Measurements from ENCODE around the gene ITLN2.
"Not testable (repeated sequence)": the region's sequence is repeated elsewhere in the genome, so short reads cannot be mapped to it uniquely, and the experiment has no call there.

The ITLN2 gene

DNA sequence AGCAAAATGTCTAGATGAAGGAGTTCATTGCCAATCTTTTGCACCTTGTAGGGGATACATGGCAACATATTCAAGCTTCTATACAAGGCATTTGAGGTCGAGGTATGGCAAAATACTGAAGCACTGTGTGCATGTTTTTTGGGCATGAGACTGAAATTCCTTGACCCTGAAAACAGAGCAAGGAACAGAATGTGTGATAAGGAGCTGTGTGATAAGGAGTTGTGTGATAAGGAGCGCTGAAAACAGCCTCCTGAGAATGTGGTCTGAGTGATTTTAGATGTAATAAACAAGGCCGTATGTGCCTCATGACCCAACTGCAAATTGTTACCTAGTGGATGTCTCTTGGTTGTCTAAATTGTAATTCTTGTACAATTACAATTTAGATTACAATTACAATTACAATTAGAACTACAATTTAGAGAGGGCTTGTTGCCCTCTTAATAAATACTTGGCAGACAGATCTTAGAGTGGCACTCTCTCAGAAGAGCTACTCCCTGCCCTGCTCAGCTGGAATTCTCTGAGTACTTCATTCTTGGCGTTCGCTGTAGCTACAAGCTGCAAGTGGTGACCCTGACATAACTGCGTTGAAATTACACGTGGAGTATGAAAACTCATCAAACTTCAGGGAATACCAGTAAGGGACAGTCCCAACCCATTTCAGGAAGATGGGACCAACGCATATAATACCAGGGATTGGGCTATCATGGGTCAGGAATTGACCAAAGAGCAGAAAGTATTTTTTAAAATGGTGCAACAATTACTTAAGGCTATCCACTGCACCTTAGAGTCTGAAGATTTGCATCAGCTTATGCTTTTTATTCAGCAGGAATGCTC, 49.6 kb downstream of the ITLN2 start:
- no peak for DNase-seq

DNA sequence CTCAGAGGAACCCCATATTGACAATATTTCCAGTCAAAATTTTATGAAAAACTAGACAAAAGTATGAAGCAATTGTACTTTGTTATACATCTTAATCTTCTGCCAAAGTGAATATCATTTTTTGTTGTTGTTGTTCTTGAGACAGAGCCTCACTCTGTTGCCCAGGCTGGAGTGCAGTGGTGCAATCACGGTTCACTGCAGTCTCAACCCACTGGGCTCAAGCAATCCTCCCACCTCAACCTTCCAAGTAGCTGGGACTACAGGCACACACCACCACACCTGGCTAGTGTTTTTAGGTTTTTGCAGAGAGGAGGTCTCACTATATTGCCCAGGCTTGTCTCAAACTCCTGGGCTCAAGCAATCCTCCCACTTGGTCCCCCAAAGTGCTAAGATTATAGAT, 52.4 kb downstream of the ITLN2 start:
- DNase-seq, result not testable (repeated sequence)

DNA sequence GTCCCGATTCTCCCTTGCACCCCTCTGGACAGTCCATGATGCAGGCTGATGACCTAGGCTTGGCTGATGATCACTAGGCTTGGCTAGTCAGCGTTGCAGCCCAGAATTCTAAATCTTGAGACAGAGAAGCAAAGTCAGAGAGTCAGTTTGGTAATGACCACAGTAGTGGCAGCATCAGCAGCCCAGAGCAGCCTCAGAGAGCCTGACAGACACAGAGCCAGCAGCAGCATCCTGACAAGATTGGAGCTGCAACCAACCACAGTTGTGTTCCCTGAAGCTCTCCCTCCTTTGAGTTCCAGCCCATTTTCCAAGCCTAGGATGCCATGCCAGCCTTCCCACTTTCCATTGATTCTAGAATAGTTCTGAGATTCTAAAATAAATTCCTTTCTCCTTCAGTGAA, 52.8 kb downstream of the ITLN2 start:
- no peak for DNase-seq

DNA sequence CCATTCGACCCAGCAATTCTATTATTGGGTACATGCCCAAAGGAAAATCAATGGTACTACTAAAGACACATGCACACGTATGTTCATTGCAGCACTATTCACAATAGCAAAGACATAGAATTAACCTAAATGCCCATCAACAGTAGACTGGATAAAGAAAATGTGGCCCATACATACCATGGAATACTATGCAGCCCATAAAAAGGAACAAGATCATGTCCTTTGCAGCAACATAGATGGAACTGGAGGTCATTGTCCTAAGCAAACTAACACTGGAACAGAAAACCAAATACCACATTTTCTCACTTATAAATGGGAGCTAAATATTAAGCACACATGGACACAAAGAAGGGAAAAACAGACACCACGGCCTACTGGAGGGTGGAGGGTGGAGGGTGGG, 53.9 kb downstream of the ITLN2 start:
- DNase-seq, result not testable (repeated sequence)

All from NCI-H510A (cell line).